GM21717 (cell line): ENCODE measurements around the gene HOXD13.

Source experiments
- ATAC-seq: cut with Tn5 transposase; IDR thresholded peaks from one replicate; pipeline ENCODE4 v1.9.1; 2021; ENCODE audit warnings: mild to moderate bottlenecking, moderate library complexity; ENCODE audit not compliant: unreplicated experiment

HOXD13 gene

DNA sequence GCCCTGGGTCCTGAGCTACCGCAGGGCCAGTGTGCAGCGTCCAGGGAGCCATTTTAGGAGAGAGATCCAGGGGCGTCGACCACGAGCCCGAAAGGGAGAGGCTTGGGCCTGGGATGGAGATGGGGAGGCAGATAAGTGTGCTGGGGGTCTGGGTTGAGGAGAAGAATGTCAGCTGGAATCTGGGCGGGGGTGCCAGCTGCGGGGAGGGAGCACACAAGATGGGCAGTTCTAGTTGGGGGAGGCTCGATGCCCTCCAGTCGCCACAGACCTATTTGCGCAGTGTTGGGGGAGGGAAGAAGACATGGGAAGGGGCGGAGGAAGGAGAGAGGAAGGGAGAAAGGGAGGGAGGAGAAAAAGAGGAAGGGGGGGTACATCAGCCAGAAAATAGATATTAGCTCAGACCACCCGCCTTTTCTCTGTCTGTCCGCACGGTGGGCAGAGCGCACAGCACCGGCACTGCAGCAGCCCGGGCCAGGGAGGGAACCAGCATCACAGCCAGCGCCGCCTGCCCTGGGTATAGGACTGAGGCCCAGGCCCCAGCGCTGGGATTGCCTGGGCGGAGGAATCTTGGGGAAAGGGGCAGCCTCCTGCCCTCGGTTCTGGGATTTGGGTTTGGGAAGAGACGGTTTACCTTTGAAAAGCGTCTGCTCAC lies 12.7 kb downstream of the HOXD13 start:
- no peak for ATAC-seq

DNA sequence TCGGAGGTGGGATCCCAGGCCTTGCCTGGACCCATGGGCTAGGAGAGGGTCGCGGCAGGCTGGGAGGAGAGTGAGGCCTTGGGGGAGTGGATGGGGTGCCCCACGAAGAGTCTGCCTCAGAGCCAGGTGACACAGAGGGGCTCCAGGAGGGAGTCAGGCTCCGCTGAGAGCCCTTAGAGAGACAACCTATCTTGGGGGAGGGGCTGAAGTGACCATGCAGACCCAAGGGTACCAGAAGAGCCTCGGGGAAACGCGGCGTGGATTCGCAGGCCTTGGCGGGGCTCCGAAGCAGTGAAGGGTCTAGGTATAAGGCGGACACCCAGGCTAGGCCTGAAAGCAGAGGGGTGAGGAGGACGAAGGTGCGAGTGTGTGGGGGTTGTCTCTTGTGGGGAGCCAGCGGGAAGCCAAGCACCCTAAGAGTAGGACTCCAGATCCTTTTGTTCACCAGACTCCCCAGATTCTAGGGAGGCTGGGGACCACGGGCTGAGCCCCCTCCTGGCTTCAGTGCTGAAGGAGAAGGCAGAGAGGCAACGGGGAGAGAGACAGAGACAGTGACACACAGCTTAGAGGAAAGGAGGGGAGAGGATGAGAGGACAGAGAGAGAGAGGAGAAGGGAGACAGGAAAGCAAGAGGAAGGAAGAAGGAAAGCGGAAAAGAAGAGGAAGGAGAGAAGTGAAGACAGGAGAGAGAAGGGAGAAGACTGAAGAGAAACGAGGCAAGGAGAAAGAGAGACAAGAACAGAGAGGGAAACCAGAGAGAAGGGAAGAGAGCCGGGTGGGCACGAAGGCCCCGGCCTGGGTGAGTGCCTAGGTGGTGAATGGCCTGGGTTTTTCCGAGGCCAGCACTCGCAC lies 13.4 kb downstream of the HOXD13 start:
- no peak for ATAC-seq

DNA sequence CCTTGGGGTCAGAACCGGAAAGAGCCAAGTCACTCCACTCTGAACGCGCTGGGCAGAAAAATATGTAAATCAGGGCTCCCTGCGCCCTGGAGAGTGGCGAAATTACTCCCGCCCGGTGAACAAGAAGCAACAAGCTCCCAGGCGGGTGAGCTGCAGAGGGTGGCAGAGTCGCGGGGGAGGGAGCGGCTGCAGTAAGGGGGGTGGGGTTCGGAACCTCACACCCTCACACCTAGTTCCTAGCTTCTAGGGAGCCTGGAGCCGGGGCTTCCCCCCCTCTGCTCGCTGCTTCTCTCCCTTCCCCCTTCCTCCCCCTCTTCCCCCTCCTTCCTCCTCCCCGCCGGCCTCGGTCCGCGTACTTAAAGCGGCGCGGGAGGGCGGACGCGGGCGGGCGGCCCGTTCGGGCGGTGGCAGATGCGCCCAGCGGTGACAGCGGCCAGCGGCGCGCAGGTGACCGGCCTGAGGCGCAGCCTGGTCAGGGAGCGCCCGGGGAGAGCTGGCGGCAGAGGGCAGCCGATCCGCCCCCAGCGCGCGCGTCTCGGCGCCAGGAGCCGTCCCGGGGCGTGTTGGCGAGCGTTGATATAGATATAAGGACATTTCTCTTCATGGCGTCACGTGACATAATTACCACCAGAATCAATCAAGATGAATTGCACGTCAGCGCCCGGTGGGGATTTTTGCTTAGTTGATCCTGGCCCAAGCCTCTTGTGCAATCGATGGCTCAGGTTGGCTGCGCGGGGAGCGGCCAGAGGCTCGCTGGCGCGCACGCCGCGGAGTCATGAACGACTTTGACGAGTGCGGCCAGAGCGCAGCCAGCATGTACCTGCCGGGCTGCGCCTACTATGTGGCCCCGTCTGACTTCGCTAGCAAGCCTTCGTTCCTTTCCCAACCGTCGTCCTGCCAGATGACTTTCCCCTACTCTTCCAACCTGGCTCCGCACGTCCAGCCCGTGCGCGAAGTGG lies 14.3 kb downstream of the HOXD13 start, which contains the start of gene HOXD11:
TSS of gene HOXD11 (plus strand) at position 700 of the 959 bp plus-strand sequence. CDS start at position 776, 76 bp downstream.
- ATAC-seq: no peak

GRCh38 chr2:176107731-176108181 lies 15.2 kb downstream of the HOXD13 start:
- no peak for ATAC-seq

- no peak for ATAC-seq
Measured at GRCh38 chr2:176109192-176109901, 16.8 kb downstream of the HOXD13 start.

DNA sequence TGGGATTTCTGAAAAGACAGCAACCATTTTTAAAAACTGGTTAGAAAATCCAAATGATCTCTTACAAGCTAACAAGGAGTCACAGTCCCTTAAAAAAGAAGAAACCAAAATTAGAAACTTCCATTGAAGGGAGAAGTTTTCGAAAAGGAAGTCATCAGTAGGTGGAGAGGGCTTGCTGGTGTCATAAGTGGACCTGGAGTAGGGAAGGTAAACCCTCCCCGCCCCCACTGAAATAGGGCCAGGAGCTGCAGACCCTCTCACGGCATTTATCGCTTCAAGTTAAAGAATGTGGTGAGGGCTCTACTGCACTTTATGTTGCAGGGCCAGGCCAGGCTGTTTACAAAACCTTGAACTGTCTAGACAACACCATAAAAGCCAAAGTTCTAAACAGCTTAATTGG lies 17.4 kb downstream of the HOXD13 start:
- no peak for ATAC-seq

DNA sequence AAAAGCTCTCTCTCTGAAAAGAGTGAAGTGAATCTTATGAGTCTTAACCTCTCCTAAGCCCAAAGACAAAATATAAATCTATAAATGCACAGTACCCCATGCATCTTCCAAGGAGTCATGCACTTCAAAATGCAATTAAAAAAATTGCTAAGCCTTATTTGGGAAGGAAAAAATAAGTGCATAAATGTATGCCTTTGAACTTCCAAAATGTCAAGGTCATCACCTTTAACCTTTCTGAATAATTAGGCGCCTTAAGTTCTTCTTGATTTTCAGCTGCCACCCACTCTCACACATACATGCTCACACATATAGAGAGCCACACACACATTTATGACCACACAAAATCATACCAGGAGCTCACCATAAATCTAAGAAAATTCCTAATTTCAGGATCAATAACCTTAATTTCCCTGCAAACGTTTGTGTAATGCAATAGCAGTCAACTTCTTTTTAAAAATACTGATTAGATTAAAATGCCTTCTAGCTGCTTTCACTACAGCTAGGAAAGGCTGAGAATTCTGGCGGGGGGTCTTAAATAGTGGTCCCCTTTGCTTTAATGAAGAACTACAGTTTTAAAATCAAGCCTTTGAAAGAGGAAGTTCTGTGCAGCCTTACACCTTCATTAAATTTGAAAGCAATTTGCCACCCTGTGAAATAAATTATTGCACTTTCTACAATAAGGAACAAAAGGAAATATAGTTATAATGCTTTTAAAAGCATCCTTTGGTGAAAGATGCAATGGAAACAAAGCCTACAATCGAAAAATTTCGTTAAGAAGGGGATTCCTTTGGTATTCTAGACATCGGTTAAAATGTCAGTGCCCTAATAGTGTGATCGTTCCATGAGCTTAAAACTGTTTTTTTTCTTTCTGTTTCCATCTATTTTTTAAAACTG lies 18.1 kb downstream of the HOXD13 start:
- no peak for ATAC-seq

GRCh38 chr2:176111309-176111663 lies 18.8 kb downstream of the HOXD13 start:
- no peak for ATAC-seq

GRCh38 chr2:176111846-176112374 lies 19.4 kb downstream of the HOXD13 start:
- ATAC-seq: no peak

GRCh38 chr2:176112375-176113302 lies 20.1 kb downstream of the HOXD13 start:
- ATAC-seq: no peak

DNA sequence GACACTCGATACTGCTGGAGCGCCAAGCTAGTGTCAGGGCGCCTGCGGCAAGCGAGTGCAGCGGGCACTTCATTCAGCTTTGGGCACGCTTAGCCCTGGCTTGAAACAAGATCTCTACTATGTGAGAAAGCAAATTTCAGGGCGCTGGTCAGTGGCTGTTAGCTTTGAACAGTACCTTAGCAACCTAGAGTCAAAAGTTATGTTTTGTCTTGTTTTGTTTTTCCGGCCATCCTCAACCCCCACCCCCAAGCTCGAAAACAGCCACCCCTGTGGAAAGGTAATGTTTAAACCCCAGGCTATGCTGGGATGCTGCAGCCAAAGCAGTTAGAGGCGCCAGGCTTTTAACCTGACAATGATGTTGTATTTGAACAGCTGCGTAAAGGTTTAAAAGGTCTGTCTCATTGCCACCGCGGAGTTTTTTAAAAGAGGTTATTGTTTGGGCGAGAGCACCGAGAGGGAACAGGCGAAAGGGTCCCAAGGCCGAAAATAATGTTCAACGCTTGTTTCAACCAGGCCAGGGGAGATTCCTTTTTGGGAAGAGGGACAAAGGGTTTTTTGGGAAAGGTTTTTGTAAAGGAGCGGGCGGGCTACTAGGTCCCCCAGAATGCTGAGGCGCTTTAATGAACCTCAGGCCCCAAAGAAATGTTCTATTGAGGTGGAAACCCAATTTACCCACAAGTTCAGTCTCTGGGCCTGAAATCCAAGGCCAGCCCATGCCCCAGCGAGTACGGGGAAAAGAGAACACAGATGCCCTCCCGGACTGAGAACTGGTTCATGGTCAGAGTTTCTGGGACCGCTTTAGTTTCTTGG lies 21.8 kb downstream of the HOXD13 start:
- ATAC-seq: no peak

- ATAC-seq: no peak
Measured at GRCh38 chr2:176114930-176115625, 22.6 kb downstream of the HOXD13 start.

DNA sequence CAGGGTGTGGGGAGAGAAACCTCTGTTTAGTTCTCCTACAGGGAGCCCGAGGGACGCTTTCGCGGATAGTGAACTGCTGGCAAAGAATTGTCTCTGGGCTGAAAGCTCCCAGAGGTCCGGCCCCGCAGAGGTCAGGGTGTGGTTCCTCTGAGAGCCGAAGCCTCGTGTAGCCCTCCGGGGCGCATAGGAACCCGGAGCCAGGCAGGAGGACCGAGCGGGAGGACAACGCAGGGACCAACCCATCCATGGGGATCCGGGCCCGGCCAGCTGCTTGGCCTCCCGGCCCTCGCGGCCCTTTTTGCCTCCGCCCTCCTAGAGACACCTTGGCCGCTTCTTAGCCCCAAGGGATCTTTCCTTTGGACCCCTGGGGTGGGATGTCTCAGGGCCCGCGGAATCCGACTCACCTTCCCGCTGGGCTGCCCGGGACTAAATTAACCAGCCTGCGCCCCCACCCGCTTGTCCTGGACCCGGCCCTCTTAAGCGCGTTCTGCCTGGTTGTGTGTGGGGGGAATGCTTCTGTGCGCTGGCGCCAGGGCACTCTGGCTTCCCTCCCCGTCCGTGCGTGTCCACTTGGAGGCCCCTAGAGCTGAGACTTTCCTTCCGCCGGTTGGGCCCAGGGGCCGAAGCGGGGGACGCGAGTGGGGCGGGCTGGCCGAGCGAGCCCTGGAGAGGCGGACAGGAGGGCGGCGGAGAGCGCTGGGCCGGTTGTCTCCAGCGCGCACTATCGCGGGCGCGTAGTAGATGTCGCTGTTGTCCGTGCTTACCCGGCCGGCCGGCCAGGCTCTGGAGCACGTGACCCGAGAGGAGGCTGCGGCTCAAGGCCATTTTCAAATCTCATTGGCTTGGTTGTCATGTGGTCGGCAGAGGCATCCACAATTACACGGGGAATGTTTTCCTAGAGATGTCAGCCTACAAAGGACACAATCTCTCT lies 23.6 kb downstream of the HOXD13 start, which contains the start of gene HOXD10:
TSS of gene HOXD10 (plus strand) at position 896 of the 931 bp plus-strand sequence. CDS start 56 bp downstream, outside the sequence.
- ATAC-seq: no peak

- no peak for ATAC-seq
Measured at GRCh38 chr2:176117162-176117822, 24.8 kb downstream of the HOXD13 start.

DNA sequence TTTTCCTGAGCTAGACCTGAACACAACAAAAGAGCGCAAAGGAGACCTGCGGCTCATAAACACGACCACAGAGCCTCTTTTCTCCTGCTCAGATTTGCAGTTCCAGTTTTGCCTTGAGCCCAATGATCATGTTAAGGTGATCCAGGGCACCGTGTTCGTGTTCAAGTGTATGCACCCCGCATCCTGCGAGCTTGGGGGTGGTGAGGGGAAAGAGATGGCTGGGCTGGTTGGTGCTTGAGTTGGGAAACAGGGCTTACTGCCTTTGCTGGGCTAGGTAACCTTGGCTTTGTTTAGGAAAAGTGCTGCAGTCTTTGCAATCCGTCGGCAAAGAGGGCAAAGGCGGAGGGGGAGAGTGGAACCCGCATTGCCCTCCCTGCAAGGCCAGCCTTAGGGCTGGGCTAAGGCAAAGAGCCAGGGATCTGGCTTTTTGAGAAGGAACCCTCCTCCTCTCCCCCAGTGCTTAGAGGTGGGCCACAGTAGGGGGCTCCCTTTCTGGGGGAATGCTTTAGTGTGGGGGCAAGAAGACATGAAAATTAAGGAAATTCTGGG lies 25.4 kb downstream of the HOXD13 start:
- no peak for ATAC-seq
